ENCODE data around the gene SPATA45. TPM values are rescaled to one million over a fixed set of nuclear protein-coding genes. Genes with fewer than 3 reads are reported as not detected.

SPATA45 gene
- total and polyA plus RNA-seq, 2 of the 8 experiments (the other 6 are each of a cell fraction or from before 2014, with no cell fraction given) = 0.21 to 0.65 TPM

GRCh38 chr1:212781225-212781624 is 66.2 kb downstream of the SPATA45 start:
- Histone ChIP-seq H3K4me2 (ENCODE audit: insufficient read depth in 1 of 2, low read depth in 2 of 2, low read length in 2 of 2) (no peak overlapping the region), H2BK5ac (ENCODE audit: low read depth, low read length) (no peak overlapping the region), H3K79me2 (ENCODE audit: control insufficient read depth in 1 of 2, insufficient read depth in 2 of 2, low read length in 2 of 2) (no peaks in the 10 kb centered on the region), H3K23ac (ENCODE audit: insufficient read length) (no peak overlapping the region), H2AK5ac (ENCODE audit: low read depth, low read length) (no peak overlapping the region), H3K79me1 (ENCODE audit: low read depth, low read length) (no peaks in the 10 kb centered on the region; the same call in 1 of the 2 replicates), H3K14ac (ENCODE audit: insufficient read length) (no peak overlapping the region), H3K23me2 (ENCODE audit: low read depth, low read length) (no peaks in the 10 kb centered on the region), H4K91ac (replicated peaks; ENCODE audit: insufficient read length, low read length) (no peak overlapping the region), H4K5ac (ENCODE audit: insufficient read length, low read depth, low read length) (no peak overlapping the region), H3K36me3 (ENCODE audit: control insufficient read depth in 2 of 4, insufficient read depth in 4 of 4, low read length in 3 of 4) (peaks cover 5 to 58% (median 29%) of the 10 kb centered on the region in 4 experiments; a peak in 7 of 8 replicates), H3K4me1 (replicated peaks in 1 of 4; ENCODE audit: control insufficient read depth in 3 of 4, insufficient read depth in 4 of 4, low read length in 3 of 4) (no peaks in the 10 kb centered on the region), H4K20me1 (replicated peaks in 1 of 2; ENCODE audit: control insufficient read depth in 1 of 2, insufficient read depth in 2 of 2, low read length in 2 of 2) (no peaks in the 10 kb centered on the region), H2AFZ (ENCODE audit: low read length) (no peak overlapping the region), H3K27me3 (replicated peaks in 1 of 4; ENCODE audit: control insufficient read depth in 3 of 4, extremely low read depth in 1 of 4, insufficient read depth in 3 of 4, low read length in 3 of 4) (no peaks in the 10 kb centered on the region), H2BK120ac (replicated peaks; ENCODE audit: low read depth, low read length) (no peak overlapping the region), H3K56ac (replicated peaks; ENCODE audit: insufficient read length, low read depth, low read length) (no peak overlapping the region), H3K9ac (replicated peaks in 1 of 4; ENCODE audit: extremely low read depth in 1 of 4, low read depth in 3 of 4, low read length in 3 of 4) (no peak overlapping the region), H3K4me3 (ENCODE audit: extremely low read depth in 1 of 4, insufficient read depth in 2 of 4, low read depth in 3 of 4, low read length in 4 of 4) (no peak overlapping the region), H2BK12ac (ENCODE audit: low read depth, low read length) (no peak overlapping the region), H4K8ac (ENCODE audit: extremely low read depth, insufficient read depth, low read length) (no peak overlapping the region), H3K4ac (replicated peaks; ENCODE audit: insufficient read length, low read depth, low read length) (no peak overlapping the region), H2BK15ac (ENCODE audit: low read length) (no peak overlapping the region), H3K9me3 (ENCODE audit: insufficient read depth in 2 of 2, low read depth in 1 of 2, low read length in 1 of 2) (peaks cover 0 to 5% of the 10 kb centered on the region in 2 experiments; a peak in 2 of 4 replicates), H3K18ac (ENCODE audit: extremely low read depth, low read length) (no peak overlapping the region), H2BK20ac (ENCODE audit: low read length) (no peak overlapping the region), H3K27ac (ENCODE audit: low read depth, low read length) (no peak overlapping the region)
- 96% methylated on average over 2 of the region's 2 CpGs; no CpG with 5 or more reads in 1 of the 2 experiments for WGBS, 2 experiments (ENCODE audit: extremely low coverage in 1 of 2, insufficient coverage in 1 of 2, insufficient read length in 1 of 2, insufficient replicate concordance in 2 of 2, low coverage in 1 of 2, low lambda C conversion rate in 2 of 2, missing lambda C conversion rate in 1 of 2)
- TF ChIP-seq TEAD4 (IDR thresholded peaks at IDR 0.05; ENCODE audit: low read depth, low read length) = no peak
- TF ChIP-seq KDM5A (IDR thresholded peaks at IDR 0.05; ENCODE audit: low read length) = no peak
- no peak for TF ChIP-seq RFX5 (IDR thresholded peaks at IDR 0.05; ENCODE audit: borderline replicate concordance, low read depth, low read length)
- no peak for TF ChIP-seq YY1 (IDR thresholded peaks at IDR 0.05; ENCODE audit: low read depth, low read length)
- no peak for TF ChIP-seq MAFK (IDR thresholded peaks at IDR 0.05; ENCODE audit: low read depth, low read length)
- no peak for TF ChIP-seq POLR2AphosphoS5 (IDR thresholded peaks at IDR 0.05; ENCODE audit: low read depth, low read length)
- TF ChIP-seq KDM1A (IDR thresholded peaks at IDR 0.05; ENCODE audit: borderline replicate concordance, low read length) = no peak
- no peak for TF ChIP-seq BRCA1 (IDR thresholded peaks at IDR 0.05; ENCODE audit: low read depth, low read length)
- no peak for TF ChIP-seq SUZ12 (IDR thresholded peaks at IDR 0.05; ENCODE audit: low read length)
- DNase-seq (ENCODE audit: low read depth in 1 of 2, low spot score in 2 of 2) (no peak), FAIRE-seq (no peak)
- ChIA-PET CTCF (ENCODE audit: partially characterized antibody) (interaction anchor here (0.7 to 2.7 kb wide), 16 partner anchors 8 to 325 kb away, joined by 3 to 19 read pairs (median 4); no protein-coding TSS in a partner anchor), POLR2A (ENCODE audit: partially characterized antibody) (interaction anchor here (1.7 kb wide), 1 partner anchor 10 kb away, joined by 6 read pairs; the partner anchor contains the start of genes NSL1 and TATDN3)

All from H1 (cell line).